H1 (cell line): ENCODE data around the gene RPS3. TPM values are rescaled to one million over a fixed set of nuclear protein-coding genes. Genes with fewer than 3 reads are reported as not detected.

Source experiments
- CBX5 ChIP-seq: fragments of 300-800, 300-1000 bp; sonication (generic); IDR thresholded peaks from 2 replicates; pipeline ENCODE4 v1.7.1; 2016; ENCODE audit warnings: antibody characterized with exemption, low read length, low read depth
- CEBPB ChIP-seq: IDR thresholded peaks from 2 replicates; pipeline ENCODE4 v1.6.1; 2012; ENCODE audit warnings: low read depth, low read length
- EGR1 ChIP-seq: IDR thresholded peaks from 2 replicates; pipeline ENCODE4 v1.6.1; 2011; ENCODE audit warnings: low read depth, low read length, borderline replicate concordance
- EZH2 ChIP-seq: fragments of 200-600 bp; sonication (generic); IDR thresholded peaks from 2 replicates; pipeline ENCODE4 v1.7.1; 2012; ENCODE audit warnings: low read depth, mild to moderate bottlenecking, moderate library complexity, low read length, inconsistent platforms; ENCODE audit not compliant: severe bottlenecking
- FOSL1 ChIP-seq: IDR thresholded peaks from 2 replicates; pipeline ENCODE4 v1.6.1; 2011; ENCODE audit warnings: mild to moderate bottlenecking, low read depth, low read length, moderate library complexity; ENCODE audit not compliant: insufficient read depth
- JUN ChIP-seq: IDR thresholded peaks from 2 replicates; pipeline ENCODE4 v1.6.1; 2011; ENCODE audit warnings: low read depth, mild to moderate bottlenecking, improper control_type of control experiment, low read length
- RBBP5 ChIP-seq: IDR thresholded peaks from 2 replicates; pipeline ENCODE4 v1.7.1; 2012; ENCODE audit warnings: low read depth, mild to moderate bottlenecking, inconsistent platforms, low read length, moderate library complexity, borderline replicate concordance
- SIRT6 ChIP-seq: IDR thresholded peaks from one replicate; pipeline ENCODE4 v1.7.1; 2012; ENCODE audit warnings: low read length, inconsistent platforms
- TCF12 ChIP-seq: IDR thresholded peaks from 2 replicates; pipeline ENCODE4 v1.6.1; 2011; ENCODE audit warnings: low read depth, mild to moderate bottlenecking, low read length
- polyA plus RNA-seq, 7 experiments: library from polyadenylated mRNA; depleted of rRNA in 3 of 7; stranded (reverse) in 5 of 7; unstranded in 2 of 7; fragments of >200 nt in 5 of 7; fragments of 200-250 nt in 2 of 7; gene quantifications; 1 replicate in 5 of 7; 2 replicates in 1 of 7; 4 replicates in 1 of 7; pipeline versions ENCODE4 v1.2.1 to v1.2.3, GENCODE V29; 2011 to 2013; ENCODE audit warnings: missing spikeins in 2 of 7, mixed read lengths in 2 of 7
- total RNA-seq: library from RNA; stranded (reverse); fragmentation: NEBNext Ultra II Directional; extraction: Animal tissue kit (Norgen Biotek cat#: 25700); gene quantifications from 2 replicates; pipeline ENCODE4 v1.2.1, GENCODE V29; 2021
- TF ChIP-seq, protein P1 (sequence below): IDR thresholded peaks from 2 replicates; pipeline ENCODE4 v1.6.1; 2012; ENCODE audit warnings: low read length, inconsistent platforms
- TF ChIP-seq, protein P2 (sequence below): fragments of 300-600 bp; sonication (generic); IDR thresholded peaks from 2 replicates; pipeline ENCODE4 v1.7.1; 2012; ENCODE audit warnings: low read length, moderate library complexity, mild to moderate bottlenecking, inconsistent platforms; ENCODE audit not compliant: insufficient replicate concordance

Gene RPS3
- total and polyA plus RNA-seq, 2 of the 8 experiments (the other 6 are each of a cell fraction or from before 2014, with no cell fraction given) = 3,813 to 4,194 TPM

DNA sequence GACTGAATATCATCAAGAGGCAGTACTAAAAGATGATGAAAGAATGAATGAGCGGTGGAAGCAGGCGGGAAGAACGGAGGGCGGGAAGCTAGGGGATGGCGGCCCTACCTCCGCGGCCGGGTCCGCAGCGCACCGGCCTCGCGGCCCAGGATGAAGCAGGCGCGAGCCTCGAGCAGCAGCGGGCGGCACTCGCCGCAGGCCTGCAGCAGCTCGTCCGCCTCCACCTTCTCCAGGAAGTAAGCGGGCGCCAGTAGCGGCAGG lies 30.3 kb downstream of the RPS3 start (continued):
- TF ChIP-seq EGR1 (peak; percentile 7; the same call in 1 of the 2 replicates), RBBP5 (no peak), CBX5 (no peak), CEBPB (no peak), TCF12 (no peak), SIRT6 (no peak), EZH2 (no peak), JUN (no peak), FOSL1 (no peak)
- TF ChIP-seq, protein P1, sequence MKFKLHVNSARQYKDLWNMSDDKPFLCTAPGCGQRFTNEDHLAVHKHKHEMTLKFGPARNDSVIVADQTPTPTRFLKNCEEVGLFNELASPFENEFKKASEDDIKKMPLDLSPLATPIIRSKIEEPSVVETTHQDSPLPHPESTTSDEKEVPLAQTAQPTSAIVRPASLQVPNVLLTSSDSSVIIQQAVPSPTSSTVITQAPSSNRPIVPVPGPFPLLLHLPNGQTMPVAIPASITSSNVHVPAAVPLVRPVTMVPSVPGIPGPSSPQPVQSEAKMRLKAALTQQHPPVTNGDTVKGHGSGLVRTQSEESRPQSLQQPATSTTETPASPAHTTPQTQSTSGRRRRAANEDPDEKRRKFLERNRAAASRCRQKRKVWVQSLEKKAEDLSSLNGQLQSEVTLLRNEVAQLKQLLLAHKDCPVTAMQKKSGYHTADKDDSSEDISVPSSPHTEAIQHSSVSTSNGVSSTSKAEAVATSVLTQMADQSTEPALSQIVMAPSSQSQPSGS = no peak
- TF ChIP-seq, protein P2, sequence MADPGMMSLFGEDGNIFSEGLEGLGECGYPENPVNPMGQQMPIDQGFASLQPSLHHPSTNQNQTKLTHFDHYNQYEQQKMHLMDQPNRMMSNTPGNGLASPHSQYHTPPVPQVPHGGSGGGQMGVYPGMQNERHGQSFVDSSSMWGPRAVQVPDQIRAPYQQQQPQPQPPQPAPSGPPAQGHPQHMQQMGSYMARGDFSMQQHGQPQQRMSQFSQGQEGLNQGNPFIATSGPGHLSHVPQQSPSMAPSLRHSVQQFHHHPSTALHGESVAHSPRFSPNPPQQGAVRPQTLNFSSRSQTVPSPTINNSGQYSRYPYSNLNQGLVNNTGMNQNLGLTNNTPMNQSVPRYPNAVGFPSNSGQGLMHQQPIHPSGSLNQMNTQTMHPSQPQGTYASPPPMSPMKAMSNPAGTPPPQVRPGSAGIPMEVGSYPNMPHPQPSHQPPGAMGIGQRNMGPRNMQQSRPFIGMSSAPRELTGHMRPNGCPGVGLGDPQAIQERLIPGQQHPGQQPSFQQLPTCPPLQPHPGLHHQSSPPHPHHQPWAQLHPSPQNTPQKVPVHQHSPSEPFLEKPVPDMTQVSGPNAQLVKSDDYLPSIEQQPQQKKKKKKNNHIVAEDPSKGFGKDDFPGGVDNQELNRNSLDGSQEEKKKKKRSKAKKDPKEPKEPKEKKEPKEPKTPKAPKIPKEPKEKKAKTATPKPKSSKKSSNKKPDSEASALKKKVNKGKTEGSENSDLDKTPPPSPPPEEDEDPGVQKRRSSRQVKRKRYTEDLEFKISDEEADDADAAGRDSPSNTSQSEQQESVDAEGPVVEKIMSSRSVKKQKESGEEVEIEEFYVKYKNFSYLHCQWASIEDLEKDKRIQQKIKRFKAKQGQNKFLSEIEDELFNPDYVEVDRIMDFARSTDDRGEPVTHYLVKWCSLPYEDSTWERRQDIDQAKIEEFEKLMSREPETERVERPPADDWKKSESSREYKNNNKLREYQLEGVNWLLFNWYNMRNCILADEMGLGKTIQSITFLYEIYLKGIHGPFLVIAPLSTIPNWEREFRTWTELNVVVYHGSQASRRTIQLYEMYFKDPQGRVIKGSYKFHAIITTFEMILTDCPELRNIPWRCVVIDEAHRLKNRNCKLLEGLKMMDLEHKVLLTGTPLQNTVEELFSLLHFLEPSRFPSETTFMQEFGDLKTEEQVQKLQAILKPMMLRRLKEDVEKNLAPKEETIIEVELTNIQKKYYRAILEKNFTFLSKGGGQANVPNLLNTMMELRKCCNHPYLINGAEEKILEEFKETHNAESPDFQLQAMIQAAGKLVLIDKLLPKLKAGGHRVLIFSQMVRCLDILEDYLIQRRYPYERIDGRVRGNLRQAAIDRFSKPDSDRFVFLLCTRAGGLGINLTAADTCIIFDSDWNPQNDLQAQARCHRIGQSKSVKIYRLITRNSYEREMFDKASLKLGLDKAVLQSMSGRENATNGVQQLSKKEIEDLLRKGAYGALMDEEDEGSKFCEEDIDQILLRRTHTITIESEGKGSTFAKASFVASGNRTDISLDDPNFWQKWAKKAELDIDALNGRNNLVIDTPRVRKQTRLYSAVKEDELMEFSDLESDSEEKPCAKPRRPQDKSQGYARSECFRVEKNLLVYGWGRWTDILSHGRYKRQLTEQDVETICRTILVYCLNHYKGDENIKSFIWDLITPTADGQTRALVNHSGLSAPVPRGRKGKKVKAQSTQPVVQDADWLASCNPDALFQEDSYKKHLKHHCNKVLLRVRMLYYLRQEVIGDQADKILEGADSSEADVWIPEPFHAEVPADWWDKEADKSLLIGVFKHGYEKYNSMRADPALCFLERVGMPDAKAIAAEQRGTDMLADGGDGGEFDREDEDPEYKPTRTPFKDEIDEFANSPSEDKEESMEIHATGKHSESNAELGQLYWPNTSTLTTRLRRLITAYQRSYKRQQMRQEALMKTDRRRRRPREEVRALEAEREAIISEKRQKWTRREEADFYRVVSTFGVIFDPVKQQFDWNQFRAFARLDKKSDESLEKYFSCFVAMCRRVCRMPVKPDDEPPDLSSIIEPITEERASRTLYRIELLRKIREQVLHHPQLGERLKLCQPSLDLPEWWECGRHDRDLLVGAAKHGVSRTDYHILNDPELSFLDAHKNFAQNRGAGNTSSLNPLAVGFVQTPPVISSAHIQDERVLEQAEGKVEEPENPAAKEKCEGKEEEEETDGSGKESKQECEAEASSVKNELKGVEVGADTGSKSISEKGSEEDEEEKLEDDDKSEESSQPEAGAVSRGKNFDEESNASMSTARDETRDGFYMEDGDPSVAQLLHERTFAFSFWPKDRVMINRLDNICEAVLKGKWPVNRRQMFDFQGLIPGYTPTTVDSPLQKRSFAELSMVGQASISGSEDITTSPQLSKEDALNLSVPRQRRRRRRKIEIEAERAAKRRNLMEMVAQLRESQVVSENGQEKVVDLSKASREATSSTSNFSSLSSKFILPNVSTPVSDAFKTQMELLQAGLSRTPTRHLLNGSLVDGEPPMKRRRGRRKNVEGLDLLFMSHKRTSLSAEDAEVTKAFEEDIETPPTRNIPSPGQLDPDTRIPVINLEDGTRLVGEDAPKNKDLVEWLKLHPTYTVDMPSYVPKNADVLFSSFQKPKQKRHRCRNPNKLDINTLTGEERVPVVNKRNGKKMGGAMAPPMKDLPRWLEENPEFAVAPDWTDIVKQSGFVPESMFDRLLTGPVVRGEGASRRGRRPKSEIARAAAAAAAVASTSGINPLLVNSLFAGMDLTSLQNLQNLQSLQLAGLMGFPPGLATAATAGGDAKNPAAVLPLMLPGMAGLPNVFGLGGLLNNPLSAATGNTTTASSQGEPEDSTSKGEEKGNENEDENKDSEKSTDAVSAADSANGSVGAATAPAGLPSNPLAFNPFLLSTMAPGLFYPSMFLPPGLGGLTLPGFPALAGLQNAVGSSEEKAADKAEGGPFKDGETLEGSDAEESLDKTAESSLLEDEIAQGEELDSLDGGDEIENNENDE = no peak
